Liver (tissue), 9 donors: ENCODE data around the gene NDUFV2. TPM values are rescaled to one million over a fixed set of nuclear protein-coding genes. Genes with fewer than 3 reads are reported as not detected.

ENCODE experiments used
- DNase-seq: peaks from one replicate; pipeline ENCODE4 v3.0.0-alpha.2; 2017; ENCODE audit warnings: low spot score
- H3K27ac ChIP-seq, 2 donors: one replicate each; pipeline ENCODE4 v1.7.0; 2013; ENCODE audit warnings: inconsistent platforms in 2 of 2, low read length in 2 of 2, control low read depth in 1 of 2, low read depth in 1 of 2, mild to moderate bottlenecking in 1 of 2
- H3K27me3 ChIP-seq, 4 donors: one replicate each; pipeline versions ENCODE4 v1.6.1 to v1.7.0; 2013; ENCODE audit warnings: low read length in 3 of 4, inconsistent platforms in 1 of 4, mild to moderate bottlenecking in 1 of 4, moderate library complexity in 1 of 4; ENCODE audit not compliant: control insufficient read depth in 4 of 4, insufficient read depth in 4 of 4
- H3K36me3 ChIP-seq, 4 donors: one replicate each; pipeline versions ENCODE4 v1.6.1 to v1.7.0; 2013; ENCODE audit warnings: low read length in 3 of 4, mild to moderate bottlenecking in 3 of 4, low read depth in 1 of 4, moderate library complexity in 1 of 4; ENCODE audit not compliant: control insufficient read depth in 4 of 4, insufficient read depth in 3 of 4
- H3K4me1 ChIP-seq, 4 donors: one replicate each; pipeline versions ENCODE4 v1.6.1 to v1.7.0; 2013; ENCODE audit warnings: low read length in 3 of 4, mild to moderate bottlenecking in 3 of 4, moderate library complexity in 1 of 4; ENCODE audit not compliant: control insufficient read depth in 4 of 4, insufficient read depth in 4 of 4
- H3K4me3 ChIP-seq, 3 donors: one replicate each; pipeline versions ENCODE4 v1.6.1 to v1.7.0; 2013; ENCODE audit warnings: low read length in 3 of 3, control low read depth in 1 of 3, low read depth in 1 of 3, mild to moderate bottlenecking in 1 of 3
- H3K9ac ChIP-seq, 2 donors: one replicate each; pipeline ENCODE4 v1.7.0; 2013; ENCODE audit warnings: low read length in 2 of 2, mild to moderate bottlenecking in 2 of 2, moderate library complexity in 2 of 2, control low read depth in 1 of 2, low read depth in 1 of 2
- H3K9me3 ChIP-seq, 4 donors: one replicate each; pipeline versions ENCODE4 v1.6.1 to v1.7.0; 2013; ENCODE audit warnings: low read length in 3 of 4; ENCODE audit not compliant: control insufficient read depth in 4 of 4
- ATF3 ChIP-seq: IDR thresholded peaks from 2 replicates; pipeline ENCODE4 v1.6.1; 2016; ENCODE audit warnings: antibody characterized with exemption
- CTCF ChIP-seq: fragments of 150-350 bp; IDR thresholded peaks from 2 replicates; pipeline ENCODE4 v1.5.1; 2017; ENCODE audit warnings: improper control_type of control experiment, low read depth, low read length; ENCODE audit not compliant: missing input control
- EGR1 ChIP-seq, 2 donors: IDR thresholded peaks; 2 replicates each; pipeline ENCODE4 v1.6.1; 2016 to 2018; ENCODE audit warnings: antibody characterized with exemption in 2 of 2, low read depth in 2 of 2
- FOXA1 ChIP-seq: IDR thresholded peaks from 2 replicates; pipeline ENCODE4 v1.6.1; 2016; ENCODE audit warnings: antibody characterized with exemption
- FOXA2 ChIP-seq: IDR thresholded peaks from 2 replicates; pipeline ENCODE4 v1.6.1; 2016; ENCODE audit warnings: antibody characterized with exemption
- GABPA ChIP-seq, 2 donors: IDR thresholded peaks in 1 of 2; conservative IDR thresholded peaks in 1 of 2; 2 replicates each; pipeline ENCODE4 v1.6.1; 2016; ENCODE audit warnings: antibody characterized with exemption in 2 of 2, mild to moderate bottlenecking in 1 of 2, moderate library complexity in 1 of 2
- HNF4A ChIP-seq, 2 donors: conservative IDR thresholded peaks; 2 replicates each; pipeline ENCODE4 v1.6.1; 2016; ENCODE audit warnings: antibody characterized with exemption in 2 of 2, mild to moderate bottlenecking in 2 of 2
- HNF4G ChIP-seq: IDR thresholded peaks from 2 replicates; pipeline ENCODE4 v1.6.1; 2016; ENCODE audit warnings: antibody characterized with exemption
- JUND ChIP-seq, 2 donors: IDR thresholded peaks; 2 replicates each; pipeline ENCODE4 v1.6.1; 2016; ENCODE audit warnings: antibody characterized with exemption in 2 of 2
- MAX ChIP-seq: IDR thresholded peaks from 2 replicates; pipeline ENCODE4 v1.6.1; 2016; ENCODE audit warnings: antibody characterized with exemption
- NR2F2 ChIP-seq: IDR thresholded peaks from 2 replicates; pipeline ENCODE4 v1.6.1; 2016; ENCODE audit warnings: antibody characterized with exemption
- RAD21 ChIP-seq, 2 donors: IDR thresholded peaks; 2 replicates each; pipeline ENCODE4 v1.6.1; 2016; ENCODE audit warnings: antibody characterized with exemption in 2 of 2, mild to moderate bottlenecking in 2 of 2
- REST ChIP-seq: IDR thresholded peaks from 2 replicates; pipeline ENCODE4 v1.6.1; 2016; ENCODE audit warnings: antibody characterized with exemption, mild to moderate bottlenecking
- RXRA ChIP-seq, 2 donors: IDR thresholded peaks; 2 replicates each; pipeline ENCODE4 v1.6.1; 2017 to 2018; ENCODE audit warnings: antibody characterized with exemption in 2 of 2, mild to moderate bottlenecking in 1 of 2
- SP1 ChIP-seq: IDR thresholded peaks from 2 replicates; pipeline ENCODE4 v1.6.1; 2018; ENCODE audit warnings: antibody characterized with exemption, mild to moderate bottlenecking
- TAF1 ChIP-seq: conservative IDR thresholded peaks from 2 replicates; pipeline ENCODE4 v1.6.1; 2016; ENCODE audit warnings: antibody characterized with exemption, mild to moderate bottlenecking
- YY1 ChIP-seq: IDR thresholded peaks from 2 replicates; pipeline ENCODE4 v1.6.1; 2016; ENCODE audit warnings: antibody characterized with exemption, mild to moderate bottlenecking
- ZBTB33 ChIP-seq: IDR thresholded peaks from 2 replicates; pipeline ENCODE4 v1.6.1; 2016; ENCODE audit warnings: antibody characterized with exemption
- WGBS: extraction: QIAGEN DNeasy Blood & Tissue Kit; methylation state at CpG from one replicate; pipeline ENCODE4 v1.1.7; 2013; 5-methylcytosine and 5-hydroxymethylcytosine counted together
- polyA plus RNA-seq, 2 donors: library from polyadenylated mRNA; stranded (reverse) in 1 of 2; unstranded in 1 of 2; fragments of 200-250 nt in 1 of 2; fragments of >200 nt in 1 of 2; fragmentation: Nextera tagmentation in 1 of 2; extraction: Ambion mirVana in 1 of 2; gene quantifications; one replicate each; pipeline versions ENCODE4 v1.2.1 to v1.2.3, GENCODE V29; 2013 to 2015
- total RNA-seq, 2 donors: library from RNA; depleted of rRNA; stranded (reverse); fragments of >200 nt; gene quantifications; one replicate each; pipeline ENCODE4 v1.2.3, GENCODE V29; 2014
- donor health status: healthy.
- donor health status: healthy.
- donor health status: healthy.
- donor health status: healthy.
- donor health status: healthy.

Gene NDUFV2
- total and polyA plus RNA-seq, 4 donors: 74.5 to 415 (median 185) TPM

GRCh38 chr18:9086015-9086414 lies 16.5 kb upstream of the NDUFV2 start:
- Histone ChIP-seq H3K27me3 (no peaks in the 10 kb centered on the region), H3K9ac (no peak overlapping the region), H3K36me3 (no peaks in the 10 kb centered on the region), H3K9me3 (no peaks in the 10 kb centered on the region), H3K4me3 (no peak overlapping the region), H3K27ac (no peak overlapping the region), H3K4me1 (peaks cover 0 to 2% (median 0%) of the 10 kb centered on the region in 4 donors)
- 65% methylated on average over 2 of the region's 2 CpGs for WGBS
- TF ChIP-seq GABPA (IDR thresholded peaks at IDR 0.05 in 1 of 2, conservative IDR thresholded peaks at IDR 0.05 in 1 of 2) (no peak), HNF4G (no peak), ZBTB33 (no peak), EGR1 (IDR thresholded peaks at IDR 0.05; ENCODE audit: low read depth in 2 of 2) (no peak), RAD21 (IDR thresholded peaks at IDR 0.05) (no peak), NR2F2 (no peak), TAF1 (no peak), ATF3 (no peak), RXRA (IDR thresholded peaks at IDR 0.05) (no peak), FOXA2 (no peak)
- DNase-seq: no peak

GRCh38 chr18:9086624-9087023 lies 15.9 kb upstream of the NDUFV2 start:
- WGBS: 86% methylated on average over 1 of the region's 1 CpG
- Histone ChIP-seq H3K4me1 (peaks cover 0 to 2% (median 0%) of the 10 kb centered on the region in 4 donors), H3K9ac (no peak overlapping the region), H3K27me3 (no peaks in the 10 kb centered on the region), H3K36me3 (no peaks in the 10 kb centered on the region), H3K9me3 (no peaks in the 10 kb centered on the region), H3K27ac (no peak overlapping the region), H3K4me3 (no peak overlapping the region)
- DNase-seq: no peak
- TF ChIP-seq HNF4G (no peak), HNF4A (conservative IDR thresholded peaks at IDR 0.05) (no peak), NR2F2 (no peak), GABPA (IDR thresholded peaks at IDR 0.05 in 1 of 2, conservative IDR thresholded peaks at IDR 0.05 in 1 of 2) (no peak), ZBTB33 (no peak), FOXA1 (no peak), RAD21 (IDR thresholded peaks at IDR 0.05) (no peak), REST (no peak), EGR1 (IDR thresholded peaks at IDR 0.05; ENCODE audit: low read depth in 2 of 2) (no peak), FOXA2 (no peak), MAX (no peak), SP1 (no peak), YY1 (no peak), TAF1 (no peak), ATF3 (no peak), RXRA (IDR thresholded peaks at IDR 0.05) (no peak), CTCF (no peak), JUND (IDR thresholded peaks at IDR 0.05) (no peak)
